PC-9 (cell line): ENCODE data around the gene PPP1CA. TPM values are rescaled to one million over a fixed set of nuclear protein-coding genes. Genes with fewer than 3 reads are reported as not detected.

Source experiments
- BruUV-seq: library from RNA; stranded (reverse); fragments of 400-500 nt; replicated peaks from 2 replicates; lab custom pipeline; 2021; lab: Mats Ljungman, UMichigan
- CTCF ChIA-PET: fragments of 300-600 bp; sonication (Branson Sonifier 250); formaldehyde crosslinking; loops from one replicate; lab custom pipeline; 2022; ENCODE audit warnings: antibody characterized with exemption; lab: Charles Lee
- POLR2A ChIA-PET: fragments of 300-600 bp; sonication (Branson Sonifier 250); formaldehyde crosslinking; loops from one replicate; lab custom pipeline; 2022; ENCODE audit warnings: antibody characterized with exemption; ENCODE audit not compliant: unreplicated experiment; lab: Charles Lee
- DNase-seq, 2 experiments: peaks; one replicate each; pipeline versions ENCODE4 v3.0.0 to v3.0.0-alpha.2; 2015 to 2022; ENCODE audit warnings: mixed read lengths in 1 of 2
- H2AFZ ChIP-seq: fragments of 200-600 bp; sonication (generic); 2 replicates; pipeline ENCODE4 v1.8.1; 2017; ENCODE audit warnings: antibody characterized with exemption
- H3F3A ChIP-seq: fragments of 200-600 bp; sonication (generic); 2 replicates; pipeline ENCODE4 v1.8.1; 2017; ENCODE audit warnings: antibody characterized with exemption, mild to moderate bottlenecking, low read depth; ENCODE audit not compliant: insufficient read depth
- H3K27ac ChIP-seq: fragments of 200-600 bp; sonication (generic); 2 replicates; pipeline ENCODE4 v1.6.1; 2016; ENCODE audit warnings: mixed run types
- H3K27me3 ChIP-seq: fragments of 200-600 bp; sonication (generic); 2 replicates; pipeline ENCODE4 v1.6.1; 2016; ENCODE audit warnings: low read depth, mixed run types; ENCODE audit not compliant: insufficient read depth
- H3K36me3 ChIP-seq: fragments of 200-600 bp; sonication (generic); 2 replicates; pipeline ENCODE4 v1.6.1; 2016; ENCODE audit warnings: low read depth, mixed run types
- H3K4me1 ChIP-seq: fragments of 200-600 bp; sonication (generic); replicated peaks from 2 replicates; pipeline ENCODE4 v1.6.1; 2016; ENCODE audit warnings: mixed run types; ENCODE audit not compliant: insufficient read depth
- H3K4me2 ChIP-seq: fragments of 200-600 bp; sonication (generic); 2 replicates; pipeline ENCODE4 v1.6.1; 2017; ENCODE audit warnings: mixed run types
- H3K4me3 ChIP-seq: fragments of 200-600 bp; sonication (generic); 2 replicates; pipeline ENCODE4 v1.6.1; 2016; ENCODE audit warnings: mixed run types
- H3K79me2 ChIP-seq: fragments of 200-600 bp; sonication (generic); 2 replicates; pipeline ENCODE4 v1.6.1; 2017; ENCODE audit warnings: low read depth, mixed run types
- H3K9me2 ChIP-seq: fragments of 200-600 bp; sonication (generic); 2 replicates; pipeline ENCODE4 v1.8.1; 2017; ENCODE audit warnings: mild to moderate bottlenecking; ENCODE audit not compliant: insufficient read depth
- H3K9me3 ChIP-seq: fragments of 200-600 bp; sonication (generic); 2 replicates; pipeline ENCODE4 v1.8.1; 2016; ENCODE audit warnings: low read depth; ENCODE audit not compliant: insufficient read depth
- H4K20me1 ChIP-seq: fragments of 200-600 bp; sonication (generic); 2 replicates; pipeline ENCODE4 v1.8.1; 2017; ENCODE audit not compliant: insufficient read depth
- CTCF ChIP-seq: fragments of 200-600 bp; sonication (generic); conservative IDR thresholded peaks from 2 replicates; pipeline ENCODE4 v1.6.1; 2017; ENCODE audit warnings: mixed run types, antibody characterized with exemption, mild to moderate bottlenecking, moderate library complexity
- EZH2 ChIP-seq: fragments of 200-600 bp; sonication (generic); IDR thresholded peaks from 2 replicates; pipeline ENCODE4 v1.8.0; 2017; ENCODE audit warnings: antibody characterized with exemption, low read depth
- intact Hi-C: fragments of 100-400 bp; cut with micrococcal nuclease; formaldehyde crosslinking; loops from one replicate; pipeline ENCODE4 v1.10.0; 2022; ENCODE audit not compliant: unreplicated experiment
- total RNA-seq: library from RNA; stranded (reverse); gene quantifications from 2 replicates; pipeline ENCODE4 v1.2.3, GENCODE V29; 2021

Gene PPP1CA
- total RNA-seq, 1 experiment from 2014 or later: 306 TPM

GRCh38 chr11:67407688-67408163, 6.1 kb upstream of the PPP1CA start:
- no peak for TF ChIP-seq CTCF
- TF ChIP-seq EZH2: no peak
- H4K20me1 ChIP-seq: no peaks in the 10 kb centered on the region
- H3K9me3 ChIP-seq: no peaks in the 10 kb centered on the region
- H3K4me2 ChIP-seq: no peak overlapping the region
- H2AFZ ChIP-seq: no peak overlapping the region
- peaks cover 15% of the 10 kb centered on the region; the same call in 1 of the 2 replicates for H3F3A ChIP-seq
- no peak for DNase-seq
- ChIA-PET CTCF (no interaction called here), POLR2A (no interaction called here)
- BruUV-seq: no TSS peak
- no peaks in the 10 kb centered on the region for H3K79me2 ChIP-seq
- H3K4me1 ChIP-seq: no peaks in the 10 kb centered on the region
- no peak overlapping the region for H3K4me3 ChIP-seq
- H3K36me3 ChIP-seq: no peaks in the 10 kb centered on the region
- no peak overlapping the region for H3K27ac ChIP-seq
- no peaks in the 10 kb centered on the region for H3K9me2 ChIP-seq
- intact Hi-C loops: no loop called here
- no peaks in the 10 kb centered on the region for H3K27me3 ChIP-seq

GRCh38 chr11:67406969-67407687, 5.5 kb upstream of the PPP1CA start:
- Histone ChIP-seq H3K4me1 (peaks cover 3% of the 10 kb centered on the region), H3K4me2 (no peak overlapping the region), H3K27me3 (no peaks in the 10 kb centered on the region), H3K79me2 (no peaks in the 10 kb centered on the region), H3K36me3 (no peaks in the 10 kb centered on the region), H3K27ac (no peak overlapping the region), H3K9me2 (no peaks in the 10 kb centered on the region), H3K9me3 (no peaks in the 10 kb centered on the region), H3K4me3 (no peak overlapping the region), H4K20me1 (no peaks in the 10 kb centered on the region), H2AFZ (no peak overlapping the region), H3F3A (peaks cover 13% of the 10 kb centered on the region; the same call in 1 of the 2 replicates)
- intact Hi-C loops: no loop called here
- no peak for DNase-seq
- no TSS peak for BruUV-seq
- TF ChIP-seq EZH2 (no peak), CTCF (no peak)
- ChIA-PET POLR2A (no interaction called here), CTCF (interaction anchor here (0.7 kb wide), 1 partner anchor 259 kb away, joined by 3 read pairs; no protein-coding TSS in a partner anchor)

- no peak overlapping the region for H2AFZ ChIP-seq
- POLR2A ChIA-PET: no interaction called here
- no TSS peak for BruUV-seq
Observed at GRCh38 chr11:67406420-67406968, 4.8 kb upstream of the PPP1CA start.

More at GRCh38 chr11:67406420-67406968, 4.8 kb upstream of the PPP1CA start:
- H3K4me1 ChIP-seq: peaks cover 6% of the 10 kb centered on the region
- H3K4me3 ChIP-seq: no peak overlapping the region
- intact Hi-C loops: no loop called here
- peaks cover 13% of the 10 kb centered on the region; the same call in 1 of the 2 replicates for H3F3A ChIP-seq
- no peak overlapping the region for H3K4me2 ChIP-seq
- DNase-seq: no peak
- no peaks in the 10 kb centered on the region for H3K36me3 ChIP-seq
- no peaks in the 10 kb centered on the region for H4K20me1 ChIP-seq
- H3K27ac ChIP-seq: no peak overlapping the region
- no peaks in the 10 kb centered on the region for H3K9me2 ChIP-seq
- H3K9me3 ChIP-seq: no peaks in the 10 kb centered on the region
- no peaks in the 10 kb centered on the region for H3K79me2 ChIP-seq
- CTCF ChIA-PET: interaction anchor here (0.7 kb wide), 1 partner anchor 259 kb away, joined by 3 read pairs; no protein-coding TSS in a partner anchor
- no peaks in the 10 kb centered on the region for H3K27me3 ChIP-seq
- no peak for TF ChIP-seq CTCF
- TF ChIP-seq EZH2: no peak
